Measurements from ENCODE around the gene DIP2B. TPM values are rescaled to one million over a fixed set of nuclear protein-coding genes. Genes with fewer than 3 reads are reported as not detected.
"Not testable (repeated sequence)": the region's sequence is repeated elsewhere in the genome, so short reads cannot be mapped to it uniquely, and the experiment has no call there.

Gene DIP2B
- total RNA-seq, 1 donor from 2014 or later, result 30.2 TPM

DNA sequence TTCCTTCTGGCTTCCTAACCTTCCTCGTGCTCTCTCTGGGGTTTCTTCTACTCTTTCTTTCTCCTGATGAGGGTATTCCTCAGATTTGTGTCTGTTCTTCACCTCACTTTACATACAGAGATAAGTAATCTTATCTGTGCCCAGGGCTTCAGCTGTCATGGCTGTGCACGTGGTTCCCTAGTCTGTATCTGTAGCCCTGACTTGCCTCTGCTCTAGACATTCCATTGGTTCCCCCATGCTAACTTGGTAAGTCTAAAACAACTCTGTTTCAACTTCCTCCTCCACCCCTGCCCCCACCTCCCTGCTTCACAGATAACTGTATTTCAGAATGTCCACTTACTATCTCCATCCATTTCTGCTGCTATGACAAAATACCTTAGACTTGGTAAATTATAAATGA lies 10.8 kb downstream of the DIP2B start:
- Mint-ChIP-seq H3K27ac (no peak overlapping the region), H3K4me1 (ENCODE audit: low read depth) (peaks cover 9% of the 10 kb centered on the region), H3K36me3 (ENCODE audit: insufficient read depth) (no peaks in the 10 kb centered on the region), H3K4me3 (ENCODE audit: low read depth) (no peak overlapping the region), H3K9me3 (ENCODE audit: low read depth) (no peaks in the 10 kb centered on the region), H3K27me3 (no peaks in the 10 kb centered on the region)
- TF ChIP-seq, protein P1, sequence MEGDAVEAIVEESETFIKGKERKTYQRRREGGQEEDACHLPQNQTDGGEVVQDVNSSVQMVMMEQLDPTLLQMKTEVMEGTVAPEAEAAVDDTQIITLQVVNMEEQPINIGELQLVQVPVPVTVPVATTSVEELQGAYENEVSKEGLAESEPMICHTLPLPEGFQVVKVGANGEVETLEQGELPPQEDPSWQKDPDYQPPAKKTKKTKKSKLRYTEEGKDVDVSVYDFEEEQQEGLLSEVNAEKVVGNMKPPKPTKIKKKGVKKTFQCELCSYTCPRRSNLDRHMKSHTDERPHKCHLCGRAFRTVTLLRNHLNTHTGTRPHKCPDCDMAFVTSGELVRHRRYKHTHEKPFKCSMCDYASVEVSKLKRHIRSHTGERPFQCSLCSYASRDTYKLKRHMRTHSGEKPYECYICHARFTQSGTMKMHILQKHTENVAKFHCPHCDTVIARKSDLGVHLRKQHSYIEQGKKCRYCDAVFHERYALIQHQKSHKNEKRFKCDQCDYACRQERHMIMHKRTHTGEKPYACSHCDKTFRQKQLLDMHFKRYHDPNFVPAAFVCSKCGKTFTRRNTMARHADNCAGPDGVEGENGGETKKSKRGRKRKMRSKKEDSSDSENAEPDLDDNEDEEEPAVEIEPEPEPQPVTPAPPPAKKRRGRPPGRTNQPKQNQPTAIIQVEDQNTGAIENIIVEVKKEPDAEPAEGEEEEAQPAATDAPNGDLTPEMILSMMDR (IDR thresholded peaks at IDR 0.05; ENCODE audit: unreplicated experiment), result no peak
- DNase-seq (ENCODE audit: low spot score, unreplicated experiment), result no peak

- peaks cover 9% of the 10 kb centered on the region for H3K4me1 Mint-ChIP-seq (ENCODE audit: low read depth)
- H3K36me3 Mint-ChIP-seq (ENCODE audit: insufficient read depth), result peaks cover 4% of the 10 kb centered on the region
- DNase-seq (ENCODE audit: low spot score, unreplicated experiment), result no peak
- H3K9me3 Mint-ChIP-seq (ENCODE audit: low read depth), result no peaks in the 10 kb centered on the region
- TF ChIP-seq, protein P1 (IDR thresholded peaks at IDR 0.05; ENCODE audit: unreplicated experiment), result no peak
- H3K4me3 Mint-ChIP-seq (ENCODE audit: low read depth), result no peak overlapping the region
- no peak overlapping the region for H3K27ac Mint-ChIP-seq
- no peaks in the 10 kb centered on the region for H3K27me3 Mint-ChIP-seq
These were observed 12.8 kb downstream of the DIP2B start for GRCh38 chr12:50517421-50518048.

DNA sequence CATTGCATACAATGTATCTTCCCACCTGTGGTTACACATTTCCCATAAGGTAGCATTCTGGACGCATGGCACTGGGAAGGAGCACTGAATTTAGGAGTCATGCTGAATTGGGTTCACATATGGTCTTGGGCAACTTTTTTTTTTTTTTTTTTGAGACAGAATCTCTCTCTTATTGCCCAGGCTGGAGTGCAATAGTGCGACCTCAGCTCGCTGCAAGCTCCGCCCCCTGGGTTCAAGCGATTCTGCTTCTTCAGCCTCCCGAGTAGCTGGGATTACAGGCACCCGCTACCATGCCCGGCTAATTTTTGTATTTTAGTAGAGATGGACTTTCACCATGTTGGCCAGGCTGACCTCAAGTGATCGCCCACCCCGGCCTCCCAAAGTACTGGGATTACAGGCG lies 13.3 kb downstream of the DIP2B start:
- Mint-ChIP-seq H3K4me3 (ENCODE audit: low read depth) (no peak overlapping the region), H3K27ac (no peak overlapping the region), H3K4me1 (ENCODE audit: low read depth) (peaks cover 9% of the 10 kb centered on the region), H3K27me3 (no peaks in the 10 kb centered on the region), H3K36me3 (ENCODE audit: insufficient read depth) (peaks cover 6% of the 10 kb centered on the region), H3K9me3 (ENCODE audit: low read depth) (no peaks in the 10 kb centered on the region)
- TF ChIP-seq, protein P1 (IDR thresholded peaks at IDR 0.05; ENCODE audit: unreplicated experiment), result no peak
- DNase-seq (ENCODE audit: low spot score, unreplicated experiment), result no peak

DNA sequence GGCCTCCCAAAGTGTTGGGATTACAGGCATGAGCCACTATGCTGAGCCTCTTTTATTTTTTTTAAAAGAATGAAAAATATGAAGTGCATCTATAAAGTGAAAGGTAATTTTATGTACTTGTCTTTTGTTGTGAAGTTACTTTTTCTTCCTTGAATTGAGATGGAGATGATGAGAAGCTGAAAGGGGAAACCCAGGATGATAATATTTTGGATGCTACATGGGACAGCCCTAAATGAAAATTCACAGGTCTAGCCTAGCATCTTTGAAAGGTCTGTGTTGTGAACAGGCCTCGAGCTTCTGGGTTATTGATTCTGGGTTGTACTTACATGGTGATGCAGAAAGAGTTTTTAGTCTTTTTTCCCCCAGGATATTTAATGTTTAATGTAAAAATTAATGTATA lies 14.6 kb downstream of the DIP2B start:
- Mint-ChIP-seq H3K27me3 (no peaks in the 10 kb centered on the region), H3K27ac (no peak overlapping the region), H3K9me3 (ENCODE audit: low read depth) (peaks cover 4% of the 10 kb centered on the region), H3K4me1 (ENCODE audit: low read depth) (peaks cover 7% of the 10 kb centered on the region), H3K36me3 (ENCODE audit: insufficient read depth) (peaks cover 12% of the 10 kb centered on the region), H3K4me3 (ENCODE audit: low read depth) (no peak overlapping the region)
- TF ChIP-seq, protein P1 (IDR thresholded peaks at IDR 0.05; ENCODE audit: unreplicated experiment), result no peak
- no peak for DNase-seq (ENCODE audit: low spot score, unreplicated experiment)

DNA sequence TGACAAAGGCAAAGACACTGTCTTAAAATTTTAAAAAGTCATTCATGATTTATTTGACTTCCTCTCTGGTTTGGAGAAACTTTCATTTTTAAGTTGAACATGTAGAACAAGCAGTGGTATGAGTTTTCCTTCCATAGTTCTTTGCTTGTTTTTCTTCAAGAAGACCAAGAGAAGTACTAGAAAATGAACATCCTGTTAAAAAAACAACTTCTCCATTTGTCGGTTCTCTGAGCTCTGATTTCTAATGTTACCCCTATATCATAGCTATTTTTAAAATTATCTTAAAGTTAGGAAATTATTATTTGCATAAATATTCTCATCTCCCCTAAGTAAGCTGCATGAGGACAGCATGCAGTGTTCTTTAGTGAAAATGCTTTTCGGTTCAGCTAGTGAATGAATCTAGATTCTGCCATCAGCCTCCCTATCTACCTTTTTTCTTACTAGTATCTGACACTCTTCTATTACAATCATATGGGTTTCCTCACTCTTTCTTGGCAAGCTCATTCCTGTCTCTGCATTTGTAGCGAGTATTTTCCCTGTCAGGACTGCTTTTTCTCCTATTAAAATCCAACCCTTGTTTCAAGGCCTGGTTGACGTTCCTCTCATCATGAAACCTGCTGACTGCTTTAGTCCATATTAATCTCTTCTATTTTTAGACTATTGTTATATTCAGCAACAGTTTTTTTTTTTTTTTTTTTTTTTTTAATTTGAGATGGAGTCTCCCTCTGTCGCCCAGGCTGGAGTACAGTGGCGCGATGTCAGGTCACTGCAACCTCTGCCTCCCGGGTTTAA lies 15.8 kb downstream of the DIP2B start:
- H3K36me3 Mint-ChIP-seq (ENCODE audit: insufficient read depth), result peaks cover 12% of the 10 kb centered on the region
- H3K4me1 Mint-ChIP-seq (ENCODE audit: low read depth), result no peaks in the 10 kb centered on the region
- TF ChIP-seq, protein P1 (IDR thresholded peaks at IDR 0.05; ENCODE audit: unreplicated experiment), result no peak
- no peak overlapping the region for H3K4me3 Mint-ChIP-seq (ENCODE audit: low read depth)
- H3K27me3 Mint-ChIP-seq, result no peaks in the 10 kb centered on the region
- H3K9me3 Mint-ChIP-seq (ENCODE audit: low read depth), result peaks cover 4% of the 10 kb centered on the region
- no peak for DNase-seq (ENCODE audit: low spot score, unreplicated experiment)
- no peak overlapping the region for H3K27ac Mint-ChIP-seq

- H3K36me3 Mint-ChIP-seq (ENCODE audit: insufficient read depth), result peaks cover 13% of the 10 kb centered on the region
- H3K4me3 Mint-ChIP-seq (ENCODE audit: low read depth); H3K27me3 Mint-ChIP-seq; H3K9me3 Mint-ChIP-seq (ENCODE audit: low read depth); H3K27ac Mint-ChIP-seq; DNase-seq (ENCODE audit: low spot score, unreplicated experiment); H3K4me1 Mint-ChIP-seq (ENCODE audit: low read depth): not testable (repeated sequence)
These were observed 17.0 kb downstream of the DIP2B start for GRCh38 chr12:50521781-50522180.

Data from progenitor cell of endocrine pancreas (in vitro differentiated cells).